Keratinocyte (primary cell): ENCODE data around the gene IREB2. TPM values are rescaled to one million over a fixed set of nuclear protein-coding genes. Genes with fewer than 3 reads are reported as not detected.

Experiments
- DNase-seq: peaks from one replicate; pipeline ENCODE4 v3.0.0-alpha.2; 2011; ENCODE audit warnings: low read depth, missing footprints, low spot score
- FAIRE-seq: peaks from 2 replicates; lab custom pipeline; 2011; peaks lifted over from hg19 to GRCh38; lab: Jason Lieb, UNC
- H2AFZ ChIP-seq: 2 replicates; pipeline ENCODE4 v1.6.0; 2012; ENCODE audit warnings: low read length, control low read depth, inconsistent platforms; ENCODE audit not compliant: control insufficient read depth
- H3K27ac ChIP-seq: 2 replicates; pipeline ENCODE4 v1.5.1; 2011; ENCODE audit warnings: low read length; ENCODE audit not compliant: control insufficient read depth, insufficient read depth
- H3K27me3 ChIP-seq: 3 replicates; pipeline ENCODE4 v1.6.0; 2011; ENCODE audit warnings: low read length; ENCODE audit not compliant: control insufficient read depth, insufficient read depth; ENCODE audit errors: extremely low read depth
- H3K36me3 ChIP-seq, 2 experiments: 2 replicates in 1 of 2; 3 replicates in 1 of 2; pipeline ENCODE4 v1.5.1; 2011; ENCODE audit warnings: low read length in 2 of 2, mild to moderate bottlenecking in 1 of 2; ENCODE audit not compliant: control insufficient read depth in 2 of 2, insufficient read depth in 2 of 2; ENCODE audit errors: extremely low read depth in 1 of 2
- H3K4me1 ChIP-seq: 3 replicates; pipeline ENCODE4 v1.5.1; 2011; ENCODE audit warnings: low read length; ENCODE audit not compliant: control insufficient read depth, insufficient read depth; ENCODE audit errors: extremely low read depth
- H3K4me2 ChIP-seq: 3 replicates; pipeline ENCODE4 v1.6.0; 2011; ENCODE audit warnings: low read depth, low read length; ENCODE audit not compliant: control insufficient read depth, insufficient read depth; ENCODE audit errors: extremely low read depth
- H3K4me3 ChIP-seq, 3 experiments: fragments of 200-600 bp in 1 of 3; sonication (generic) in 1 of 3; 2 replicates in 2 of 3; 3 replicates in 1 of 3; pipeline ENCODE4 v1.5.1; 2011 to 2016; ENCODE audit warnings: low read length in 3 of 3, mild to moderate bottlenecking in 3 of 3, control low read depth in 2 of 3, inconsistent platforms in 1 of 3, low read depth in 1 of 3, mixed read lengths in 1 of 3, mixed run types in 1 of 3, moderate library complexity in 1 of 3; ENCODE audit not compliant: control insufficient read depth in 2 of 3, insufficient read depth in 2 of 3; ENCODE audit errors: extremely low read depth in 1 of 3
- H3K79me2 ChIP-seq: 2 replicates; pipeline ENCODE4 v1.6.0; 2012; ENCODE audit warnings: low read length; ENCODE audit not compliant: control insufficient read depth, insufficient read depth
- H3K9ac ChIP-seq: 3 replicates; pipeline ENCODE4 v1.6.0; 2011; ENCODE audit warnings: low read length; ENCODE audit not compliant: control insufficient read depth, insufficient read depth; ENCODE audit errors: extremely low read depth
- H3K9me1 ChIP-seq: 3 replicates; pipeline ENCODE4 v1.6.0; 2011; ENCODE audit warnings: low read length; ENCODE audit not compliant: control insufficient read depth, insufficient read depth; ENCODE audit errors: extremely low read depth
- H3K9me3 ChIP-seq: 2 replicates; pipeline ENCODE4 v1.5.1; 2012; ENCODE audit warnings: low read depth, low read length; ENCODE audit not compliant: control insufficient read depth
- H4K20me1 ChIP-seq: 3 replicates; pipeline ENCODE4 v1.6.0; 2011; ENCODE audit warnings: low read length; ENCODE audit not compliant: control insufficient read depth, insufficient read depth; ENCODE audit errors: extremely low read depth
- CTCF ChIP-seq, 3 experiments: IDR thresholded peaks in 1 of 3; conservative IDR thresholded peaks in 1 of 3; optimal IDR thresholded peaks in 1 of 3; 2 replicates in 2 of 3; 3 replicates in 1 of 3; pipeline versions ENCODE3 to v1.5.1; 2011; ENCODE audit warnings: low read length in 3 of 3, mild to moderate bottlenecking in 3 of 3, moderate library complexity in 2 of 3, control low read depth in 1 of 3, inconsistent platforms in 1 of 3; ENCODE audit not compliant: insufficient read depth in 2 of 3; ENCODE audit errors: extremely low read depth in 1 of 3
- EZH2 ChIP-seq: IDR thresholded peaks from one replicate; pipeline ENCODE4 v1.6.1; 2012; ENCODE audit warnings: inconsistent platforms, mild to moderate bottlenecking, low read length, moderate library complexity
- dilution Hi-C: fragments of 300-500 bp; cut with MboI; formaldehyde crosslinking; loops from one replicate; pipeline ENCODE4 v1.7.0; 2020; ENCODE audit warnings: low sequenced_read_pairs; ENCODE audit not compliant: extremely low pct_ligation_motif_present
- polyA plus RNA-seq, 5 experiments: library from polyadenylated mRNA; depleted of rRNA in 3 of 5; stranded (reverse) in 3 of 5; stranded (forward) in 1 of 5; unstranded in 1 of 5; fragments of >200 nt; gene quantifications; 1 replicate in 1 of 5; 2 replicates in 3 of 5; 3 replicates in 1 of 5; pipeline versions ENCODE4 v1.2.1 to v1.2.3, GENCODE V29; 2011 to 2012; ENCODE audit warnings: missing spikeins in 2 of 5, low read depth in 1 of 5, low replicate concordance in 1 of 5

IREB2 gene
- polyA plus RNA-seq, 1 donor (not counting 4 experiments of a cell fraction or from before 2014, with no cell fraction given), result 20.5 TPM

DNA sequence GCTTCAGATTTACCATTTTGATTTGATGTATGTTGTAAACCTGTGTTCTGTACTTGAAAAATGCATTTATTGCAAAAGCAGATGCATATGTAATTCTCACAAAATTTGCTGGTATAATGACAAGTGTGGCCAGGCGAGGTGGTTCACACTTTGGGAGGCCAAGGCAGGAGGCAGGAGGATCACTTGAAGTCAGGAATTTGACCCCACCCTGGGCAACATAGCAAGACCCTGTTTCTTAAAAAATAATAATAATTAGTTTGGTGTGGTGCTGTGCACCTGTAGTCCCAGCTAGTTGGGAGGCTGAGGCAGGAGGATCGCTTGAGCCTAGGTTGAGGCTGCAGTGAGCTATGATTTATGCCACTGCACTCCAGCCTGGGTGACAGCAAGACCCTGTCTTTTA is 64.6 kb downstream of the IREB2 start:
- Histone ChIP-seq H3K79me2 (no peaks in the 10 kb centered on the region), H3K9me3 (no peaks in the 10 kb centered on the region), H3K4me3 (no peak overlapping the region), H3K27me3 (no peaks in the 10 kb centered on the region), H3K27ac (no peak overlapping the region), H3K4me1 (peaks cover under 1% of the 10 kb centered on the region), H2AFZ (no peak overlapping the region), H3K36me3 (peaks cover 5 to 11% of the 10 kb centered on the region in 2 experiments), H4K20me1 (no peaks in the 10 kb centered on the region), H3K4me2 (no peak overlapping the region), H3K9me1 (no peaks in the 10 kb centered on the region), H3K9ac (no peak overlapping the region)
- FAIRE-seq (no peak), DNase-seq (no peak)
- dilution Hi-C loops, result no loop called here
- no peak for TF ChIP-seq CTCF (optimal IDR thresholded peaks at IDR 0.05 in 1 of 3, IDR thresholded peaks at IDR 0.05 in 1 of 3, conservative IDR thresholded peaks at IDR 0.05 in 1 of 3; ENCODE audit: extremely low read depth in 1 of 3, insufficient read depth in 2 of 3, low read length in 3 of 3)
- no peak for TF ChIP-seq EZH2

DNA sequence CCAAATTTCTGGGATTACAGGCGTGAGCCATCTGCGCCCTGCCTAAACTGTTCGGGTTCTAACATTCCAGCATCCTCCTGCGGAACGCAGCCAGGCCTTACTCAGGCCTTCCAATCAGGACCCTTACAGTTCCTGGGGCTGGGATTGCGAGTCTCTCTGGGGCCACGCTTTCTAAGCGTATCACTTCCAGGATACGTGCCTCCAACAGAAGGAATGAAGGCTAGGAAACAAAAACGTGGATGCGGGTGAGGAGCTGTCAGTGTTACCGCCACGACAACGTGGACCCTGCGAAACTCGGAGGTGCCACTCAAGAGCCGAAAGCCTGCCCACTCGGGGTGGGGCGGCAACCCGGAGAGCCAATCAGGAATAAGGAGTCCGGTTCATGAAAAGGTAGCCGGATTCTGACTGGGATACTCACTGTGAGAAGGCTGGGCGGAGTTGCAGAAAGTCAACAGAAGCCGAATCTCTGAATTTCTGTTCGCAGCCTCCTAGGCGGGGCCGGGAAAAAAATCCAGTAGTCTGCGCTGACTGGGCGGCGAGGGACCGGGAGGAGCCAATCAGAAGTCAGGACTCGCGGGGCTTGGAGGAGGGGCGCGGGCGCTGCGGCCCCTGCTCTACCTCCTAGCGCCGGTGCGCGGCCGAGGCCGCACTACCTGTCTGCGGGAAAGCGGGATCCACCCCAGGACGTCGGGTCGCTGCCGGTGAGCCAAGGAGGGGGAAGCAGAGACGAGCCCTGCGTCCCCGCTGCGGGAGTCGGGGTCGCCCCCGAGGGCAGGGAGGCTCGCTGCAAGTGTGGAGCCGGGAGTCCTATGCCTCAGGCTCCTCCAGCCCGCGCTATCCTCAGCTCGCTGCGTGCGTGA is 69.2 kb downstream of the IREB2 start, which contains the start of gene HYKK:
Gene HYKK, plus strand, starts transcription at position 607 of the 860 bp plus-strand sequence. CDS start 5,512 bp downstream, outside the sequence.
- Histone ChIP-seq H3K4me2 (peak within 1 kb of the TSS; percentile 96), H3K9me3 (no peaks in the 10 kb centered on the region), H3K27ac (peak within 1 kb of the TSS; percentile 56), H4K20me1 (no peaks in the 10 kb centered on the region), H2AFZ (peak within 1 kb of the TSS; percentile 99), H3K4me3 (peak within 1 kb of the TSS; percentile 73 to 81 (median 78)), H3K27me3 (no peaks in the 10 kb centered on the region), H3K36me3 (no peaks in the 10 kb centered on the region), H3K4me1 (peaks cover 9% of the 10 kb centered on the region), H3K9me1 (no peaks in the 10 kb centered on the region), H3K9ac (peak within 1 kb of the TSS; percentile 72), H3K79me2 (no peaks in the 10 kb centered on the region)
- dilution Hi-C loops, result no loop called here
- TF ChIP-seq CTCF (optimal IDR thresholded peaks at IDR 0.05 in 1 of 3, IDR thresholded peaks at IDR 0.05 in 1 of 3, conservative IDR thresholded peaks at IDR 0.05 in 1 of 3; ENCODE audit: extremely low read depth in 1 of 3, insufficient read depth in 2 of 3, low read length in 3 of 3) (peak in 1 of 3 experiments; percentile 41), EZH2 (no peak)
- peak; percentile 81 for FAIRE-seq
- peak; percentile 80 for DNase-seq
